Lower lobe of right lung (tissue), 2 donors: ENCODE measurements around the gene C1QL2. TPM values are rescaled to one million over a fixed set of nuclear protein-coding genes. Genes with fewer than 3 reads are reported as not detected.

Experiments used
- ATAC-seq, 2 donors: fragments of 200-7000 bp; cut with Tn5 transposase; one replicate each; pipeline ENCODE4 v1.9.1; 2020 to 2022; ENCODE audit warnings: mild to moderate bottlenecking in 2 of 2, moderate library complexity in 2 of 2
- DNase-seq: peaks from one replicate; pipeline ENCODE4 v3.0.0-alpha.2; 2020
- H3K27ac ChIP-seq: fragments of 200-600 bp; one replicate; pipeline ENCODE4 v1.8.0; 2022
- H3K27me3 ChIP-seq: fragments of 200-600 bp; one replicate; pipeline ENCODE4 v1.8.0; 2022; ENCODE audit warnings: low read depth
- H3K36me3 ChIP-seq: fragments of 200-600 bp; one replicate; pipeline ENCODE4 v1.8.0; 2022; ENCODE audit warnings: mild to moderate bottlenecking
- H3K4me1 ChIP-seq: fragments of 200-600 bp; one replicate; pipeline ENCODE4 v1.8.0; 2022
- H3K4me3 ChIP-seq: fragments of 200-600 bp; one replicate; pipeline ENCODE4 v1.8.0; 2022; ENCODE audit warnings: mild to moderate bottlenecking
- H3K9me3 ChIP-seq: fragments of 200-600 bp; one replicate; pipeline ENCODE4 v1.8.0; 2022
- CTCF ChIP-seq: fragments of 200-600 bp; IDR thresholded peaks from one replicate; pipeline ENCODE4 v1.8.0; 2022; ENCODE audit warnings: antibody characterized with exemption, mild to moderate bottlenecking
- intact Hi-C: fragments of 100-400 bp; cut with DNase I; formaldehyde crosslinking; loops from one replicate; pipeline ENCODE4 v1.11.0; 2022
- long read RNA-seq: library from polyadenylated mRNA; unstranded; transcript quantifications from one replicate; pipeline ENCODE4 v2.0.0, GENCODE V29; 2021
- total RNA-seq: library from RNA; stranded (reverse); fragmentation: NEBNext Ultra II Directional; extraction: Animal tissue kit (Norgen Biotek cat#: 25700); gene quantifications from one replicate; pipeline ENCODE4 v1.2.1, GENCODE V29; 2021
- donor health status: DM: no; HTN: yes; CAD: no; lungs with severe emphysema.

Gene C1QL2
- not detected for total RNA-seq
- long read RNA-seq, result 0 reads

GRCh38 chr2:119158563-119159347 is at the start of gene C1QL2:
Gene C1QL2, minus strand, starts transcription at chr2:119158751. Its CDS starts 482 bp downstream, at chr2:119158269.
- Histone ChIP-seq H3K4me3 (no peak within 1 kb of the TSS), H3K4me1 (no peaks in the 10 kb centered on the region), H3K9me3 (no peaks in the 10 kb centered on the region), H3K27ac (no peak within 1 kb of the TSS), H3K36me3 (no peaks in the 10 kb centered on the region), H3K27me3 (peaks cover 70% of the 10 kb centered on the region)
- TF ChIP-seq CTCF, result no peak
- no peak for ATAC-seq
- intact Hi-C loops, result no loop called here
- no peak for DNase-seq

- no peak overlapping the region for H3K27ac ChIP-seq
- H3K27me3 ChIP-seq, result peaks cover 3% of the 10 kb centered on the region
- ATAC-seq (no peak), DNase-seq (no peak)
- H3K4me3 ChIP-seq, result no peak overlapping the region
- H3K36me3 ChIP-seq, result no peaks in the 10 kb centered on the region
- intact Hi-C loops, result no loop called here
- no peak for TF ChIP-seq CTCF
- no peaks in the 10 kb centered on the region for H3K9me3 ChIP-seq
- H3K4me1 ChIP-seq, result no peaks in the 10 kb centered on the region
Measured at GRCh38 chr2:119207447-119207846, 48.9 kb upstream of the C1QL2 start.

- H3K27me3 ChIP-seq, result peaks cover 3% of the 10 kb centered on the region
- ATAC-seq (no peak), DNase-seq (no peak)
- H3K36me3 ChIP-seq, result no peaks in the 10 kb centered on the region
- H3K4me1 ChIP-seq, result no peaks in the 10 kb centered on the region
- no peak overlapping the region for H3K4me3 ChIP-seq
- intact Hi-C loops, result no loop called here
- no peak overlapping the region for H3K27ac ChIP-seq
- TF ChIP-seq CTCF, result no peak
- H3K9me3 ChIP-seq, result no peaks in the 10 kb centered on the region
Measured at GRCh38 chr2:119206201-119206600, 47.6 kb upstream of the C1QL2 start.

- no peaks in the 10 kb centered on the region for H3K4me1 ChIP-seq
- peaks cover 4% of the 10 kb centered on the region for H3K27me3 ChIP-seq
- no peak overlapping the region for H3K4me3 ChIP-seq
- no peaks in the 10 kb centered on the region for H3K9me3 ChIP-seq
- TF ChIP-seq CTCF, result no peak
- DNase-seq (no peak), ATAC-seq (peak in 1 of 2 donors; percentile 24)
- intact Hi-C loops, result no loop called here
- H3K27ac ChIP-seq, result no peak overlapping the region
- no peaks in the 10 kb centered on the region for H3K36me3 ChIP-seq
Measured at GRCh38 chr2:119205001-119205706, 46.6 kb upstream of the C1QL2 start.

GRCh38 chr2:119204525-119204924 is 46.0 kb upstream of the C1QL2 start:
- ATAC-seq (peak in 1 of 2 donors; percentile 10), DNase-seq (no peak)
- intact Hi-C loops, result no loop called here
- H3K27ac ChIP-seq, result no peak overlapping the region
- peaks cover 4% of the 10 kb centered on the region for H3K27me3 ChIP-seq
- H3K36me3 ChIP-seq, result no peaks in the 10 kb centered on the region
- no peak overlapping the region for H3K4me3 ChIP-seq
- TF ChIP-seq CTCF, result no peak
- H3K9me3 ChIP-seq, result no peaks in the 10 kb centered on the region
- no peaks in the 10 kb centered on the region for H3K4me1 ChIP-seq
